HEK293T (cell line): Measurements from ENCODE around the gene KCNAB2.

ENCODE experiments used
- ARNT ChIP-seq: fragments of 450-650 bp; IDR thresholded peaks from 2 replicates; pipeline ENCODE4 v1.6.1; 2017; ENCODE audit warnings: mild to moderate bottlenecking
- BHLHE40 ChIP-seq: fragments of 450-650 bp; IDR thresholded peaks from 2 replicates; pipeline ENCODE4 v1.6.1; 2016; ENCODE audit warnings: mild to moderate bottlenecking, moderate library complexity, borderline replicate concordance
- FOXA1 ChIP-seq: fragments of 450-650 bp; IDR thresholded peaks from 2 replicates; pipeline ENCODE4 v1.6.1; 2016; ENCODE audit warnings: mild to moderate bottlenecking
- FOXK2 ChIP-seq: fragments of 450-650 bp; IDR thresholded peaks from 2 replicates; pipeline ENCODE4 v1.6.1; 2016; ENCODE audit warnings: mild to moderate bottlenecking
- FOXM1 ChIP-seq: fragments of 450-650 bp; IDR thresholded peaks from 2 replicates; pipeline ENCODE4 v1.6.1; 2017; ENCODE audit warnings: mild to moderate bottlenecking, borderline replicate concordance
- HDGF ChIP-seq: fragments of 450-650 bp; IDR thresholded peaks from 2 replicates; pipeline ENCODE4 v1.6.1; 2017; ENCODE audit warnings: antibody characterized with exemption, borderline replicate concordance
- LEF1 ChIP-seq: fragments of 450-650 bp; IDR thresholded peaks from 2 replicates; pipeline ENCODE4 v1.6.1; 2017; ENCODE audit warnings: mild to moderate bottlenecking, borderline replicate concordance
- NFRKB ChIP-seq: fragments of 450-650 bp; IDR thresholded peaks from 2 replicates; pipeline ENCODE4 v1.6.1; 2016; ENCODE audit warnings: mild to moderate bottlenecking, moderate library complexity
- SP1 ChIP-seq: fragments of 450-650 bp; IDR thresholded peaks from 2 replicates; pipeline ENCODE4 v1.6.1; 2017
- TARDBP ChIP-seq: fragments of 450-650 bp; IDR thresholded peaks from 2 replicates; pipeline ENCODE4 v1.6.1; 2016

DNA sequence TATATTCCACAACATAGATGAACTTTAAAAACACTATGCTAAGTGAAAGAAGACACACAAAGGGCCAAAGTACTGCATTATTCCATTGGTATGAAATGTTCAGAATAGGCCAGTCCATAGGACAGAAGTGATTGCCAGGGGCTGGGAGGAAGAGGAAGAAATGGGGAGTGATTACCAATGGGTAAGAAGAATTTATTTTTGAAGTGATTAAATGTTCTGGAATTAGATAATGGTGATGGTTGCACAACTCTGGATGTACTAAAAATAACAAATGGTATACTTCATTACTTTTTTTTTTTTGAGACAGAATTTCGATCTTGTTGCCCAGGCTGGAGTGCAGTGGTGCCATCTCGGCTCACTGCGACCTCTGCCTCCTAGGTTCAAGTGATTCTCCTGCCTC is 72.7 kb downstream of the KCNAB2 start:
- TF ChIP-seq FOXM1 (no peak), LEF1 (no peak), BHLHE40 (no peak), ARNT (no peak), SP1 (no peak), NFRKB (no peak), TARDBP (no peak), FOXA1 (no peak), HDGF (no peak), FOXK2 (no peak)
